Neural crest cell (in vitro differentiated cells): ENCODE data around the gene ZNF891. TPM values are rescaled to one million over a fixed set of nuclear protein-coding genes. Genes with fewer than 3 reads are reported as not detected.

Source experiments
- DNase-seq: peaks from one replicate; pipeline ENCODE4 v3.0.0; 2021; ENCODE audit warnings: low read depth, mixed read lengths, low spot score
- H3K27ac Mint-ChIP-seq: one replicate; pipeline ENCODE4 v1.8.0; 2021; ENCODE audit warnings: mild to moderate bottlenecking, mixed read lengths; ENCODE audit not compliant: unreplicated experiment
- H3K27me3 Mint-ChIP-seq: 2 replicates; pipeline ENCODE4 v1.8.0; 2021; ENCODE audit warnings: low read depth, mild to moderate bottlenecking, mixed read lengths
- H3K36me3 Mint-ChIP-seq: 2 replicates; pipeline ENCODE4 v1.8.0; 2021; ENCODE audit warnings: low read depth, mild to moderate bottlenecking, mixed read lengths
- H3K4me1 Mint-ChIP-seq: 2 replicates; pipeline ENCODE4 v1.8.0; 2021; ENCODE audit warnings: mixed read lengths
- H3K4me3 Mint-ChIP-seq: one replicate; pipeline ENCODE4 v1.8.0; 2021; ENCODE audit warnings: mild to moderate bottlenecking, mixed read lengths
- H3K9me3 Mint-ChIP-seq: 2 replicates; pipeline ENCODE4 v1.8.0; 2021; ENCODE audit warnings: mixed read lengths
- long read RNA-seq: library from polyadenylated mRNA; unstranded; transcript quantifications from one replicate; pipeline ENCODE4 v2.0.0, GENCODE V29; 2020
- total RNA-seq: library from RNA; stranded (reverse); gene quantifications from 2 replicates; pipeline ENCODE4 v1.2.1, GENCODE V29; 2021
- TF ChIP-seq, protein P1 (sequence below): fragments of 200-600 bp; sonication (generic); conservative IDR thresholded peaks from 2 replicates; pipeline ENCODE4 v1.5.0; 2021; ENCODE audit warnings: antibody characterized with exemption, mild to moderate bottlenecking

The ZNF891 gene
- total RNA-seq: 3.9 and 4.2 TPM in 2 replicates
- long read RNA-seq, full-length matches to known transcripts: 3 of 6 reads
- long read RNA-seq, partial matches to known transcripts: 1 of 6 reads
- long read RNA-seq, other reads (novel, unspliced or antisense): 2 of 6 reads

DNA sequence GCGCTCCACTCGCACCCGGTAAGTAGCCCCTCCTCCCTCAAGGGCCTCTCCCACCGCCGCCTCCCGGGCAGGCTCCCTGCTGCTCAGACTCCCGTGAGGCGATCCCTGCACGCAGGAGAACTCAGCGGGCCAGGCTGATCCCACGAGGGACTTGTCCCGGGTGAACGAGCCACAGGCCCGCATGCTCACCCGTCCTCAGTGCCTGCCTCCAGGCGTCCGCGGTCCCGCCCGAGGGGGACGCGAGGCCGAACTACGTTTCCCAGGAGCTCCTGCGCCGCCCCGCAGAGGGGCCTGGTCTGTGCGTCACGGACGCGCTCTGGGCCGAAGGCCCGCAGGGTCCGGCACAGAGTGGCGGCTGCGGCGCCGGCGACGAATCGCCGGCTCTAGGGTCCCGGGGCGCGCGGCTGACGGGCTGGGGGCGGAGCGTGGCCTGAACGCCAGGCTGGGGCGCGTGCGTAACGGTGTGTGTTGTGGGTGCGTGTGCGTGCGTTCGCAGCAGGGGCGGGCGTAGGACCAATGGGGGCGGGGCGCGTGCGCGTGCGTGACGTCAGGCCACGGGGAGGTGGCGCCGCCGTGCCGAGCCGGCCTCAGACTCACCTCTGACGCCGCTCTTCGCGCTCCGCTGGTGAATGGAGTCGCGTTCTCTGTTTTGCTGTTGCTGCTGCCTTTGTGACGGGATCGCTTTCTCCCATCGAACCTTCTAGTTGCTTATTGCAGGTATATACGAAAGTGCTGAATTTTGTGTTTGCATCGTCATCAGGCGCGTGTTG is at the start of gene ZNF891, which contains the start of gene ZNF10:
TSS of gene ZNF891 (minus strand) at position 237 of the 770 bp plus-strand sequence. CDS start 8,356 bp downstream, outside the sequence.
TSS of gene ZNF10 (plus strand) at position 590 of the 770 bp plus-strand sequence. CDS start 13,866 bp downstream, outside the sequence.
- DNase-seq: peak; percentile 95
- Mint-ChIP-seq H3K9me3 (peaks cover 21% of the 10 kb centered on the region), H3K27me3 (peaks cover 2% of the 10 kb centered on the region), H3K36me3 (peaks cover 74% of the 10 kb centered on the region), H3K4me1 (peaks cover 18% of the 10 kb centered on the region), H3K4me3 (peak within 1 kb of the TSS; percentile 93), H3K27ac (peak within 1 kb of the TSS; percentile 99)
- TF ChIP-seq, protein P1, sequence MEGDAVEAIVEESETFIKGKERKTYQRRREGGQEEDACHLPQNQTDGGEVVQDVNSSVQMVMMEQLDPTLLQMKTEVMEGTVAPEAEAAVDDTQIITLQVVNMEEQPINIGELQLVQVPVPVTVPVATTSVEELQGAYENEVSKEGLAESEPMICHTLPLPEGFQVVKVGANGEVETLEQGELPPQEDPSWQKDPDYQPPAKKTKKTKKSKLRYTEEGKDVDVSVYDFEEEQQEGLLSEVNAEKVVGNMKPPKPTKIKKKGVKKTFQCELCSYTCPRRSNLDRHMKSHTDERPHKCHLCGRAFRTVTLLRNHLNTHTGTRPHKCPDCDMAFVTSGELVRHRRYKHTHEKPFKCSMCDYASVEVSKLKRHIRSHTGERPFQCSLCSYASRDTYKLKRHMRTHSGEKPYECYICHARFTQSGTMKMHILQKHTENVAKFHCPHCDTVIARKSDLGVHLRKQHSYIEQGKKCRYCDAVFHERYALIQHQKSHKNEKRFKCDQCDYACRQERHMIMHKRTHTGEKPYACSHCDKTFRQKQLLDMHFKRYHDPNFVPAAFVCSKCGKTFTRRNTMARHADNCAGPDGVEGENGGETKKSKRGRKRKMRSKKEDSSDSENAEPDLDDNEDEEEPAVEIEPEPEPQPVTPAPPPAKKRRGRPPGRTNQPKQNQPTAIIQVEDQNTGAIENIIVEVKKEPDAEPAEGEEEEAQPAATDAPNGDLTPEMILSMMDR: no peak

DNA sequence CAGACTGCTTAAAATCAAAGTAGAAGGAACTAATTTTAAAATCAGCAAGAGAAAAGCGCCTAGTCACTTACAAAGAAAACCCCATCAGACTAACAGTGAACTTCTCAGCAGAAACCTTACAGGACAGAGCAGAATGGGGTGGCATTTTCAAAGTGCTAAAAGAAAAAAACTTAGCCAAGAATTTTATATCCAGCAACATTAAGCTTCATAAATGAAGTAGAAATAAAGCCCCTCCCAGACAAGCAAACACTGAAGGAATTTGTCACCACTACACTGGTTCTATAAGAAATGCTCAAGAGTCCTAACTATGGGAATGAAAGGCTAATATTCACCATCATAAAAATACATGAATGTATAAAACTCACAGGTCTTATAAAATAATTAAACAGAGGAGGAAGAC is 44.8 kb upstream of the ZNF891 start:
- no peaks in the 10 kb centered on the region for H3K27me3 Mint-ChIP-seq
- no peak for DNase-seq
- H3K4me1 Mint-ChIP-seq: no peaks in the 10 kb centered on the region
- TF ChIP-seq, protein P1: no peak
- H3K4me3 Mint-ChIP-seq: no peak overlapping the region
- H3K9me3 Mint-ChIP-seq: peaks cover 27% of the 10 kb centered on the region
- peaks cover 11% of the 10 kb centered on the region for H3K36me3 Mint-ChIP-seq
- no peak overlapping the region for H3K27ac Mint-ChIP-seq

DNA sequence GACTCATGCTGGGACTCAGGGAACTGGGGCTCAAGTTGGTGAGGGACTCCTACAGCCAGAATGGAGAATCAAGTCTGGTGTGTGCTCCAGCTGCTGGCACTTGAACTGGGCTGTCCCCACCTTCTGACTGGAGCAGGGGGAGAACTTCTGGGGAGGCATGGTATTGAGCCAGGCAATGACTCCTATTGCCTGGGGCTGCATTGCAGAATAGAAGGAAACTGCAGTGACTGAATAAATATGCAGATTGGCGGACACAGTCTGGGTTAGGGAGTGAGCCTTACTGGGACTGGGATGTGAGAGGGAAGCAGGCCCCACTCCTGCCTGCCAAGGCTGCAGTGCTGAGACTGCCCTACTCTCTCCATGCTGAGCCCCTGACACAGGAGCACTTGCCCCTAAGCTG is 42.4 kb upstream of the ZNF891 start:
- Mint-ChIP-seq H3K4me3 (no peak overlapping the region), H3K4me1 (no peaks in the 10 kb centered on the region), H3K9me3 (peaks cover 22% of the 10 kb centered on the region), H3K27me3 (no peaks in the 10 kb centered on the region), H3K27ac (no peak overlapping the region), H3K36me3 (peaks cover 6% of the 10 kb centered on the region)
- TF ChIP-seq, protein P1: no peak
- DNase-seq: no peak

DNA sequence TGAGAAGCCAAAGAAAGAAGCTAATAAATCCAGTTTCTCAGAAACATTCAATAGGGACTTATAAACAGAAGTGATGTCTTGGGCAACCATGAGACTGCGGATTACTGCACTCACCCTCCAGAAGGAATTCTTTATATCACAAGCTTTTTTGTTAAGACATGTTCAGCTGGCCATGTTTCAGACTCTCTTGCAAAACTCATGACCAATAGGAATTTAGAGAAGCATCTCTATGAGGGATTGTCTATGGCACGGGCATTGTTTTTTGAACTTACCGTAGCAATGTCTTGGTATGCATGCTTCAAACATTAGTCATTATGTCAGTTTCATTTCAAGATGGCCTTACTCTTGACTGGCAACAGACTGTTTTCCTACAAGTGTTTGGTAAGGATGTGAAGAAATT is 35.7 kb upstream of the ZNF891 start:
- H3K4me3 Mint-ChIP-seq: no peak overlapping the region
- no peak for DNase-seq
- no peaks in the 10 kb centered on the region for H3K27me3 Mint-ChIP-seq
- H3K9me3 Mint-ChIP-seq: peaks cover 34% of the 10 kb centered on the region
- H3K4me1 Mint-ChIP-seq: no peaks in the 10 kb centered on the region
- TF ChIP-seq, protein P1: no peak
- peaks cover 26% of the 10 kb centered on the region for H3K36me3 Mint-ChIP-seq
- H3K27ac Mint-ChIP-seq: no peak overlapping the region

DNA sequence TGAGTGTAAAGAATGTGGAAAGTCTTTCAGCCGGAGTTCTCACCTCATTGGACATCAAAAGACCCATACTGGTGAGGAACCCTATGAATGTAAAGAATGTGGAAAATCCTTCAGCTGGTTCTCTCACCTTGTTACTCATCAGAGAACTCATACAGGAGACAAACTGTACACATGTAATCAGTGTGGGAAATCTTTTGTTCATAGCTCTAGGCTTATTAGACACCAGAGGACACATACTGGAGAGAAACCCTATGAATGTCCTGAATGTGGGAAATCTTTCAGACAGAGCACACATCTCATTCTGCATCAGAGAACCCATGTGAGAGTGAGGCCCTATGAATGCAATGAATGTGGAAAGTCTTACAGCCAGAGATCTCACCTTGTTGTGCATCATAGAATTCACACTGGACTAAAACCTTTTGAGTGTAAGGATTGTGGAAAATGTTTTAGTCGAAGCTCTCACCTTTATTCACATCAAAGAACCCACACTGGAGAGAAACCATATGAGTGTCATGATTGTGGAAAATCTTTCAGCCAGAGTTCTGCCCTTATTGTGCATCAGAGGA is 26.1 kb upstream of the ZNF891 start:
- no peaks in the 10 kb centered on the region for H3K4me1 Mint-ChIP-seq
- H3K9me3 Mint-ChIP-seq: peaks cover 48% of the 10 kb centered on the region
- TF ChIP-seq, protein P1: no peak
- DNase-seq: no peak
- H3K27ac Mint-ChIP-seq: no peak overlapping the region
- H3K36me3 Mint-ChIP-seq: peaks cover 89% of the 10 kb centered on the region
- no peak overlapping the region for H3K4me3 Mint-ChIP-seq
- H3K27me3 Mint-ChIP-seq: no peaks in the 10 kb centered on the region
